Heart right ventricle (tissue), 16 donors: Measurements from ENCODE around the gene SRRT. TPM values are rescaled to one million over a fixed set of nuclear protein-coding genes. Genes with fewer than 3 reads are reported as not detected.

Experiments
- ATAC-seq, 8 donors: fragments of 200-7000 bp; cut with Tn5 transposase; one replicate each; pipeline ENCODE4 v1.9.1; 2020; ENCODE audit warnings: mild to moderate bottlenecking in 8 of 8, moderate library complexity in 8 of 8, moderate number of reproducible peaks in 1 of 8
- DNase-seq, 2 donors: peaks; one replicate each; pipeline ENCODE4 v3.0.0-alpha.2; 2020
- H3K27ac ChIP-seq, 10 donors: fragments of 200-600 bp; sonication (generic) in 2 of 10; one replicate each; pipeline versions ENCODE4 v1.5.0 to v1.8.0; 2020 to 2022; ENCODE audit warnings: mild to moderate bottlenecking in 3 of 10
- H3K27me3 ChIP-seq, 7 donors: fragments of 200-600 bp; one replicate each; pipeline ENCODE4 v1.8.0; 2021 to 2022; ENCODE audit warnings: mild to moderate bottlenecking in 2 of 7
- H3K36me3 ChIP-seq, 9 donors: fragments of 200-600 bp; sonication (generic) in 1 of 9; one replicate each; pipeline versions ENCODE4 v1.5.0 to v1.8.0; 2020 to 2022; ENCODE audit warnings: mild to moderate bottlenecking in 2 of 9
- H3K4me1 ChIP-seq, 9 donors: fragments of 200-600 bp; sonication (generic) in 1 of 9; one replicate each; pipeline versions ENCODE4 v1.5.0 to v1.8.0; 2020 to 2022; ENCODE audit warnings: mild to moderate bottlenecking in 4 of 9
- H3K4me3 ChIP-seq, 10 donors: fragments of 200-600 bp; sonication (generic) in 2 of 10; one replicate each; pipeline versions ENCODE4 v1.5.0 to v1.8.0; 2020 to 2022; ENCODE audit warnings: mild to moderate bottlenecking in 7 of 10, moderate library complexity in 2 of 10
- H3K9me3 ChIP-seq, 11 donors: fragments of 200-600 bp in 10 of 11; sonication (generic) in 2 of 11; one replicate each; pipeline versions ENCODE4 v1.5.0 to v1.8.0; 2013 to 2022; ENCODE audit warnings: mild to moderate bottlenecking in 2 of 11, control low read depth in 1 of 11, moderate library complexity in 1 of 11
- WGBS, 2 donors: extraction: QIAGEN DNeasy Blood & Tissue Kit; methylation state at CpG; one replicate each; pipeline ENCODE4 v1.1.7; 2013; ENCODE audit warnings: inconsistent platforms in 1 of 2; 5-methylcytosine and 5-hydroxymethylcytosine counted together
- intact Hi-C, 10 donors: fragments of 100-400 bp; cut with DNase I; formaldehyde crosslinking; loops; one replicate each; pipeline versions ENCODE4 v1.11.1 to v1.14.2; 2022
- polyA plus RNA-seq, 2 donors: library from polyadenylated mRNA; stranded (reverse); fragments of 200-250 nt; gene quantifications; one replicate each; pipeline ENCODE4 v1.2.3, GENCODE V29; 2013
- total RNA-seq, 10 donors: library from RNA; stranded (reverse); fragmentation: NEBNext Ultra II Directional in 3 of 10; extraction: Animal tissue kit (Norgen Biotek cat#: 25700) in 3 of 10; gene quantifications; one replicate each; pipeline versions ENCODE4 v1.2.1 to v1.2.4, GENCODE V29; 2021 to 2023
- TF ChIP-seq, protein P1 (sequence below), 9 donors: fragments of 200-600 bp; sonication (generic) in 2 of 9; IDR thresholded peaks; one replicate each; pipeline versions ENCODE4 v1.5.0 to v1.8.0; 2021 to 2022; ENCODE audit warnings: antibody characterized with exemption in 9 of 9, mild to moderate bottlenecking in 5 of 9, moderate library complexity in 1 of 9
- donor health status: Arrhythmogenic right ventricular cardiomyopathy.
- donor health status: ischemic (EF 13 %, LVEDD 7.1; RV severe dilation, severe dysfunction).
- donor health status: healthy with polysubstance abuse.
- donor health status: DM: no; HTN: yes; CAD: no.
- donor health status: DM: no; HTN: no; CAD: no.
- donor health status: ischemic (EF 25% LVEDD 6.9; RV normal size, moderate dysfunction).
- donor health status: ischemic (EF 25% LVEDD 5.7; RV mildly dilated, moderate dysfunction).
- donor health status: healthy.
- donor health status: DM: yes; HTN: yes; CAD: no.
- donor health status: Ischemic cardiomyopathy.
- donor health status: ischemic (EF 35%, LVEDD 5.7; RV mildly dilated, moderate dysfunction).
- donor health status: nonischemic (EF 11% LVEDD 7.7; RV severe dilation, severe dysfunction).
- donor health status: DM: yes; HTN: yes; CAD: no.
- donor health status: PGD.
- donor health status: ischemic (EF 29% LVEDD 5.4; RV normal size, mild dysfunction).
- donor health status: nonischemic (EF 23%, LVEDD 6.1; RV moderate dilation, normal function).

Gene SRRT
- total and polyA plus RNA-seq, 12 donors, result 38.4 to 69.5 (median 49.6) TPM

DNA sequence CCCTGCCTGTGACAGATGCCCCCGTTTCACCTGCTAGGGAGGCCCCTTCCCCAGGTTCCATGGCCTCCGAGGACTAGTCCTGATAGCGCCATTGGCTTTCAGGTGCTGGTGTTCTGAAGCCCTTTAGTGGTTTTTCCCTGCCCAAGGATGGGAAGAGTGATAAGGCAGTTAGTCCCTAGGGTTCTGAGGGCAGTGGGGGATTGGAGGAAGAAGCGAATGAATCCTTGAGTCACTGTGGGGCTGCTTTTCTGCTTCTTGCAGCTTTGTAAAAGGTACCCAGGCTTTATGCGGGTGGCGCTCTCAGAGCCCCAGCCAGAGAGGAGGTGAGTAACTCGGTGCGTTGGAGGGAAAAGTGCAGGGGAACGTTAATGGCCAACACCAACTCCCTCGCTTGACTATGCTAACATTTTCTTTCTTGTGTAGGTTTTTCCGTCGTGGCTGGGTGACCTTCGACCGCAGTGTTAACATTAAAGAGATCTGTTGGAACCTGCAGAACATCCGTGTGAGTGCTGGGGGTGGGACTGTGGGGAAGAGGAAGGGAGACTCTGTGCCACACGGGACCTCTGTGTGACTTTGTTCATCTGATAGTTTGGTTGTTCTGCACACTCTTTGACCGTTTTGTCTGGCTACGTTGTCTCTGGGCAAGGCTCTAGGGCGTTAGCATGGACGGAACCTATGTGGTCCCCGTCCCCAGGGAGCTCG is 10.7 kb downstream of the SRRT start:
- peak overlapping the region in 1 of 10 donors; percentile 40 for H3K27ac ChIP-seq
- WGBS, 2 donors, result 88 to 91% methylated on average over 22 of the region's 22 CpGs
- DNase-seq (no peak), ATAC-seq (no peak)
- H3K27me3 ChIP-seq, result peaks cover 0 to 1% (median 0%) of the 10 kb centered on the region in 7 donors
- peaks cover 11 to 36% (median 24%) of the 10 kb centered on the region in 9 donors for H3K4me1 ChIP-seq
- H3K9me3 ChIP-seq, result no peaks in the 10 kb centered on the region
- no peak overlapping the region for H3K4me3 ChIP-seq
- intact Hi-C loops, result no loop called here
- TF ChIP-seq, protein P1, sequence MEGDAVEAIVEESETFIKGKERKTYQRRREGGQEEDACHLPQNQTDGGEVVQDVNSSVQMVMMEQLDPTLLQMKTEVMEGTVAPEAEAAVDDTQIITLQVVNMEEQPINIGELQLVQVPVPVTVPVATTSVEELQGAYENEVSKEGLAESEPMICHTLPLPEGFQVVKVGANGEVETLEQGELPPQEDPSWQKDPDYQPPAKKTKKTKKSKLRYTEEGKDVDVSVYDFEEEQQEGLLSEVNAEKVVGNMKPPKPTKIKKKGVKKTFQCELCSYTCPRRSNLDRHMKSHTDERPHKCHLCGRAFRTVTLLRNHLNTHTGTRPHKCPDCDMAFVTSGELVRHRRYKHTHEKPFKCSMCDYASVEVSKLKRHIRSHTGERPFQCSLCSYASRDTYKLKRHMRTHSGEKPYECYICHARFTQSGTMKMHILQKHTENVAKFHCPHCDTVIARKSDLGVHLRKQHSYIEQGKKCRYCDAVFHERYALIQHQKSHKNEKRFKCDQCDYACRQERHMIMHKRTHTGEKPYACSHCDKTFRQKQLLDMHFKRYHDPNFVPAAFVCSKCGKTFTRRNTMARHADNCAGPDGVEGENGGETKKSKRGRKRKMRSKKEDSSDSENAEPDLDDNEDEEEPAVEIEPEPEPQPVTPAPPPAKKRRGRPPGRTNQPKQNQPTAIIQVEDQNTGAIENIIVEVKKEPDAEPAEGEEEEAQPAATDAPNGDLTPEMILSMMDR (IDR thresholded peaks at IDR 0.05), result no peak
- peaks cover 6 to 82% (median 67%) of the 10 kb centered on the region in 9 donors for H3K36me3 ChIP-seq

DNA sequence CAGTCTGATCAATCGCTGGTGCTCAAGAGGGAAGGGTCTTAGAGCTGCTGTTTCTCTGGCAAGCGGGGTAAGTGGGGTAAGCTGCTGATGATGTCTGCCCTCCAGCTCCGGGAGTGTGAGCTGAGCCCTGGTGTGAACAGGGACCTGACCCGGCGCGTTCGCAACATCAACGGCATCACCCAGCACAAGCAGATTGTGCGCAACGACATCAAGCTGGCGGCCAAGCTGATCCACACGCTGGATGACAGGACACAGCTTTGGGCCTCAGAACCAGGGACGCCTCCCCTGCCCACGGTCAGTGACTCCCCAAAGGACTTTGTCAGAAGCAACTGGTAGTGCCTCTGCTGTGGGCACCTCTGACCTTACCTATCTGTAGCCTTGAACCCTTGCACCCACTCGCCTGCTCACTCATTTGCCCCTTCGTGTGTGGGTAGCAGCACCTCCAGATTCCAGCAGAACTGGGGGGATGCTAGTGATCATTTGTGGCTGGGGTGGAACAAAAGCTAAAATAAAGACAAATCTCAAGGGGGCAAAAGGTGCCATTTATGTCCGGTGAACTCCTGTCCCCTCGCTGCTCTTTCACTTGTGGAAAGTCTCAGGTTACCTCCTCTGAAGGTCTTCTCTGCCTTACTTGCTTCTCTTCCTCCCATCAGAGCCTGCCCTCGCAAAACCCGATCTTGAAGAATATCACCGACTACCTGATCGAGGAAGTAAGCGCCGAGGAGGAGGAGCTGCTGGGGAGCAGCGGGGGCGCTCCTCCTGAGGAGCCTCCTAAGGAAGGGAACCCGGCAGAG is 11.4 kb downstream of the SRRT start:
- TF ChIP-seq, protein P1 (IDR thresholded peaks at IDR 0.05), result no peak
- Histone ChIP-seq H3K4me3 (no peak overlapping the region), H3K4me1 (peaks cover 16 to 43% (median 31%) of the 10 kb centered on the region in 9 donors), H3K36me3 (peaks cover 6 to 75% (median 63%) of the 10 kb centered on the region in 9 donors), H3K27me3 (peaks cover 0 to 9% (median 0%) of the 10 kb centered on the region in 7 donors), H3K27ac (peak overlapping the region in 2 of 10 donors; percentile 41 to 90), H3K9me3 (no peaks in the 10 kb centered on the region)
- 88 to 91% methylated on average over 27 of the region's 27 CpGs for WGBS, 2 donors
- no peak for ATAC-seq
- intact Hi-C loops, result no loop called here
- no peak for DNase-seq

DNA sequence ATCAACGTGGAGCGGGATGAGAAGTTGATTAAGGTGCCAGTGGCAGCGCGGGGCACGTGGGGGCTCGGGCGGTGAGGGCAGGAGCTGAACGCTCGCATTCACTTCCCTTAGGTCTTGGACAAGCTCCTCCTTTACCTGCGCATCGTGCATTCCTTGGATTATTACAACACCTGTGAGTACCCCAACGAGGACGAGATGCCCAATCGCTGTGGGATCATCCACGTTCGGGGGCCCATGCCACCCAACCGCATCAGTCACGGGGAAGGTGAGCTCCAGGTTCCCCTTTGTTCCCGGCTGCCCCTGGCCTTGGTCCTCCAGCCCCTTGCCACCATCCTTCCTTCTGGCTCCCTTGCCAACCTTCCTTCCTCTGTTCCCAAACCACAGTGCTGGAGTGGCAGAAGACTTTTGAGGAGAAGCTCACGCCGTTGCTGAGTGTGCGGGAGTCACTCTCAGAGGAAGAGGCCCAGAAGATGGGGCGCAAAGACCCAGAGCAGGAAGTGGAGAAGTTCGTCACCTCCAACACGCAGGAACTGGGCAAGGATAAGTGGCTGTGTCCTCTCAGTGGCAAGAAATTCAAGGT is 12.1 kb downstream of the SRRT start:
- no peak for DNase-seq
- Histone ChIP-seq H3K4me1 (peaks cover 16 to 45% (median 31%) of the 10 kb centered on the region in 9 donors), H3K27ac (peak overlapping the region in 3 of 10 donors; percentile 40 to 90 (median 41)), H3K9me3 (no peaks in the 10 kb centered on the region), H3K4me3 (peak overlapping the region in 1 of 10 donors; percentile 30), H3K27me3 (peaks cover 0 to 16% (median 0%) of the 10 kb centered on the region in 7 donors), H3K36me3 (peaks cover 6 to 68% (median 56%) of the 10 kb centered on the region in 9 donors)
- ATAC-seq, result no peak
- 84% methylated on average over 25 of the region's 25 CpGs for WGBS, 2 donors
- TF ChIP-seq, protein P1 (IDR thresholded peaks at IDR 0.05), result no peak
- intact Hi-C loops, result no loop called here
